Measurements from ENCODE around the gene YBEY. TPM values are rescaled to one million over a fixed set of nuclear protein-coding genes. Genes with fewer than 3 reads are reported as not detected.

Gene YBEY
- total and polyA plus RNA-seq, 2 of the 13 experiments (the other 11 are each of a cell fraction or from before 2014, with no cell fraction given), result 6.5 to 8.9 TPM

GRCh38 chr21:46248422-46248782, 37.7 kb upstream of the YBEY start:
- no peak for ATAC-seq
- Histone ChIP-seq H3K27ac (ENCODE audit: extremely low read length, insufficient read depth, low read length) (no peak overlapping the region), H3K4me2 (ENCODE audit: low read depth, low read length) (no peak overlapping the region), H2AFZ (ENCODE audit: low read length) (no peak overlapping the region), H3K9me3 (ENCODE audit: low read length) (no peaks in the 10 kb centered on the region), H3K9ac (ENCODE audit: insufficient read depth, low read depth, low read length) (no peak overlapping the region), H3K4me3 (replicated peaks in 1 of 3; ENCODE audit: insufficient read depth in 1 of 3, low read depth in 2 of 3, low read length in 3 of 3) (no peak overlapping the region), H3K4me1 (ENCODE audit: insufficient read depth, low read length) (peaks cover 11% of the 10 kb centered on the region), H3K79me2 (ENCODE audit: insufficient read depth, low read length) (no peaks in the 10 kb centered on the region), H3K36me3 (replicated peaks in 1 of 2; ENCODE audit: control insufficient read depth in 1 of 2, insufficient read depth in 2 of 2, low read length in 2 of 2) (peaks cover 43 to 85% of the 10 kb centered on the region in 2 experiments), H3K27me3 (ENCODE audit: control insufficient read depth in 1 of 2, insufficient read depth in 2 of 2, low read length in 2 of 2) (no peaks in the 10 kb centered on the region), H4K20me1 (ENCODE audit: insufficient read depth, low read length) (no peaks in the 10 kb centered on the region; the same call in 1 of the 2 replicates)
- intact Hi-C loops (cut with micrococcal nuclease; ENCODE audit: unreplicated experiment), result no loop called here
- CTCF ChIA-PET (ENCODE audit: low intra/inter-chr PET ratio, low total read pairs), result no interaction called here
- no peak for DNase-seq (ENCODE audit: low spot score)
- in situ Hi-C loops (cut with HindIII; ENCODE audit: extremely low pct_ligation_motif_present, low pct_unique_long_range_greater_than_20kb), result no loop called here
- no TSS peak for BruUV-seq (replicated peaks)
- 98% methylated on average over 1 of the region's 1 CpG for WGBS (ENCODE audit: low lambda C conversion rate)
- no peak for TF ChIP-seq NR1H2 (CRISPR knock-in tag; IDR thresholded peaks at IDR 0.05; ENCODE audit: borderline replicate concordance, low read depth)
- FAIRE-seq, result no peak
- POLR2A ChIA-PET, result no interaction called here

GRCh38 chr21:46248827-46249226, 37.3 kb upstream of the YBEY start:
- no peak overlapping the region for H3K27ac ChIP-seq (ENCODE audit: extremely low read length, insufficient read depth, low read length)
- H3K79me2 ChIP-seq (ENCODE audit: insufficient read depth, low read length), result no peaks in the 10 kb centered on the region
- BruUV-seq (replicated peaks), result no TSS peak
- 95% methylated on average over 2 of the region's 2 CpGs for WGBS (ENCODE audit: low lambda C conversion rate)
- H3K4me1 ChIP-seq (ENCODE audit: insufficient read depth, low read length), result peaks cover 15% of the 10 kb centered on the region
- H3K9me3 ChIP-seq (ENCODE audit: low read length), result no peaks in the 10 kb centered on the region
- H3K4me3 ChIP-seq (replicated peaks in 1 of 3; ENCODE audit: insufficient read depth in 1 of 3, low read depth in 2 of 3, low read length in 3 of 3), result no peak overlapping the region
- ATAC-seq (no peak), FAIRE-seq (no peak), DNase-seq (ENCODE audit: low spot score) (no peak)
- POLR2A ChIA-PET, result no interaction called here
- TF ChIP-seq ZFP37 (CRISPR knock-in tag; IDR thresholded peaks at IDR 0.05; ENCODE audit: borderline replicate concordance) (no peak), IRF1 (CRISPR knock-in tag; IDR thresholded peaks at IDR 0.05; ENCODE audit: low read depth) (no peak), AGO1 (IDR thresholded peaks at IDR 0.05; ENCODE audit: low read depth, low read length, poor library complexity, severe bottlenecking) (no peak), NFYB (CRISPR knock-in tag; IDR thresholded peaks at IDR 0.05) (no peak), ONECUT2 (CRISPR knock-in tag; IDR thresholded peaks at IDR 0.05) (no peak), PBX2 (CRISPR knock-in tag; IDR thresholded peaks at IDR 0.05) (no peak), CHCHD3 (CRISPR knock-in tag; IDR thresholded peaks at IDR 0.05) (no peak)
- TF ChIP-seq, protein P1, sequence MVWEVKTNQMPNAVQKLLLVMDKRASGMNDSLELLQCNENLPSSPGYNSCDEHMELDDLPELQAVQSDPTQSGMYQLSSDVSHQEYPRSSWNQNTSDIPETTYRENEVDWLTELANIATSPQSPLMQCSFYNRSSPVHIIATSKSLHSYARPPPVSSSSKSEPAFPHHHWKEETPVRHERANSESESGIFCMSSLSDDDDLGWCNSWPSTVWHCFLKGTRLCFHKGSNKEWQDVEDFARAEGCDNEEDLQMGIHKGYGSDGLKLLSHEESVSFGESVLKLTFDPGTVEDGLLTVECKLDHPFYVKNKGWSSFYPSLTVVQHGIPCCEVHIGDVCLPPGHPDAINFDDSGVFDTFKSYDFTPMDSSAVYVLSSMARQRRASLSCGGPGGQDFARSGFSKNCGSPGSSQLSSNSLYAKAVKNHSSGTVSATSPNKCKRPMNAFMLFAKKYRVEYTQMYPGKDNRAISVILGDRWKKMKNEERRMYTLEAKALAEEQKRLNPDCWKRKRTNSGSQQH (CRISPR knock-in tag; IDR thresholded peaks at IDR 0.05; ENCODE audit: low read depth), result no peak
- TF ChIP-seq, protein P2, sequence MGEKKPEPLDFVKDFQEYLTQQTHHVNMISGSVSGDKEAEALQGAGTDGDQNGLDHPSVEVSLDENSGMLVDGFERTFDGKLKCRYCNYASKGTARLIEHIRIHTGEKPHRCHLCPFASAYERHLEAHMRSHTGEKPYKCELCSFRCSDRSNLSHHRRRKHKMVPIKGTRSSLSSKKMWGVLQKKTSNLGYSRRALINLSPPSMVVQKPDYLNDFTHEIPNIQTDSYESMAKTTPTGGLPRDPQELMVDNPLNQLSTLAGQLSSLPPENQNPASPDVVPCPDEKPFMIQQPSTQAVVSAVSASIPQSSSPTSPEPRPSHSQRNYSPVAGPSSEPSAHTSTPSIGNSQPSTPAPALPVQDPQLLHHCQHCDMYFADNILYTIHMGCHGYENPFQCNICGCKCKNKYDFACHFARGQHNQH (CRISPR knock-in tag; IDR thresholded peaks at IDR 0.05), result no peak
- TF ChIP-seq, protein P3, sequence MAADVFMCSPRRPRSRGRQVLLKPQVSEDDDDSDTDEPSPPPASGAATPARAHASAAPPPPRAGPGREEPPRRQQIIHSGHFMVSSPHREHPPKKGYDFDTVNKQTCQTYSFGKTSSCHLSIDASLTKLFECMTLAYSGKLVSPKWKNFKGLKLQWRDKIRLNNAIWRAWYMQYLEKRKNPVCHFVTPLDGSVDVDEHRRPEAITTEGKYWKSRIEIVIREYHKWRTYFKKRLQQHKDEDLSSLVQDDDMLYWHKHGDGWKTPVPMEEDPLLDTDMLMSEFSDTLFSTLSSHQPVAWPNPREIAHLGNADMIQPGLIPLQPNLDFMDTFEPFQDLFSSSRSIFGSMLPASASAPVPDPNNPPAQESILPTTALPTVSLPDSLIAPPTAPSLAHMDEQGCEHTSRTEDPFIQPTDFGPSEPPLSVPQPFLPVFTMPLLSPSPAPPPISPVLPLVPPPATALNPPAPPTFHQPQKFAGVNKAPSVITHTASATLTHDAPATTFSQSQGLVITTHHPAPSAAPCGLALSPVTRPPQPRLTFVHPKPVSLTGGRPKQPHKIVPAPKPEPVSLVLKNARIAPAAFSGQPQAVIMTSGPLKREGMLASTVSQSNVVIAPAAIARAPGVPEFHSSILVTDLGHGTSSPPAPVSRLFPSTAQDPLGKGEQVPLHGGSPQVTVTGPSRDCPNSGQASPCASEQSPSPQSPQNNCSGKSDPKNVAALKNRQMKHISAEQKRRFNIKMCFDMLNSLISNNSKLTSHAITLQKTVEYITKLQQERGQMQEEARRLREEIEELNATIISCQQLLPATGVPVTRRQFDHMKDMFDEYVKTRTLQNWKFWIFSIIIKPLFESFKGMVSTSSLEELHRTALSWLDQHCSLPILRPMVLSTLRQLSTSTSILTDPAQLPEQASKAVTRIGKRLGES (CRISPR knock-in tag; IDR thresholded peaks at IDR 0.05; ENCODE audit: borderline replicate concordance), result no peak
- H4K20me1 ChIP-seq (ENCODE audit: insufficient read depth, low read length), result no peaks in the 10 kb centered on the region; the same call in 1 of the 2 replicates
- H3K4me2 ChIP-seq (ENCODE audit: low read depth, low read length), result no peak overlapping the region
- H3K9ac ChIP-seq (ENCODE audit: insufficient read depth, low read depth, low read length), result no peak overlapping the region
- intact Hi-C loops (cut with micrococcal nuclease; ENCODE audit: unreplicated experiment), result no loop called here
- in situ Hi-C loops (cut with HindIII; ENCODE audit: extremely low pct_ligation_motif_present, low pct_unique_long_range_greater_than_20kb), result no loop called here
- H3K27me3 ChIP-seq (ENCODE audit: control insufficient read depth in 1 of 2, insufficient read depth in 2 of 2, low read length in 2 of 2), result no peaks in the 10 kb centered on the region
- H3K36me3 ChIP-seq (replicated peaks in 1 of 2; ENCODE audit: control insufficient read depth in 1 of 2, insufficient read depth in 2 of 2, low read length in 2 of 2), result peaks cover 45 to 85% of the 10 kb centered on the region in 2 experiments
- H2AFZ ChIP-seq (ENCODE audit: low read length), result no peak overlapping the region
- CTCF ChIA-PET (ENCODE audit: low intra/inter-chr PET ratio, low total read pairs), result no interaction called here
